ENCODE measurements around the gene SLC39A11.

SLC39A11 gene

DNA sequence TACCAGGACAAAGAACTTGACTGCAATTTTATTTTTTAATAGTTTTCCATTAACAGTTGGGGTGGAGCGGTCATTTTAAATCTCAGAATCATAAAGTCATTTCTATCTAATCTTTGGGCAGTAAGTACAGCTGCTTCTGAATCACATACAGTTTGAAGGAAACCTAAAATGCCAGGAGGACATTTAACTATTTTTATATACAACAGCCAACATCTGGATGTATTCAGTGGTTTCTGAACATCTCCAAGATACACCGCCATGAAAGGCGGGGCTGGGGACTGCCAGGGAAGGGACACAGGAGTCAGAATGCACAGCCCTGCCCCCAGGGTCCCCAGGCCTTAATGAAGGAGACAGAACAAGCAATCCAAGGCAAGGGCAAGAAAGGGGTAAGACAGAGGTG lies 392.3 kb downstream of the SLC39A11 start:
- Histone ChIP-seq H3K36me3 (ENCODE audit: control insufficient read depth in 4 of 4, insufficient read depth in 4 of 4, low read length in 3 of 4) (peaks cover 0 to 3% (median 0%) of the 10 kb centered on the region in 4 experiments), H3K4me1 (ENCODE audit: control extremely low read depth in 1 of 4, control insufficient read depth in 4 of 4, insufficient read depth in 4 of 4, low read length in 3 of 4) (peaks cover 0 to 4% (median 0%) of the 10 kb centered on the region in 4 experiments), H3K27ac (ENCODE audit: insufficient read depth in 1 of 2, low read depth in 1 of 2, low read length in 2 of 2, poor library complexity in 1 of 2, severe bottlenecking in 2 of 2) (no peak overlapping the region), H3K9me3 (ENCODE audit: control extremely low read depth in 1 of 5, control insufficient read depth in 4 of 5, insufficient read depth in 2 of 5, low read depth in 1 of 5, low read length in 4 of 5) (peaks cover 0 to 2% (median 0%) of the 10 kb centered on the region in 5 experiments), H3K4me3 (ENCODE audit: control insufficient read depth in 1 of 7, extremely low read depth in 1 of 7, insufficient read depth in 4 of 7, low read depth in 2 of 7, low read length in 6 of 7) (no peak overlapping the region), H3K27me3 (replicated peaks in 2 of 5; ENCODE audit: control insufficient read depth in 4 of 5, insufficient read depth in 5 of 5, low read length in 4 of 5) (no peaks in the 10 kb centered on the region)
- ChIA-PET POLR2A (no interaction called here), CTCF (interaction anchor here (0.6 kb wide), 1 partner anchor 19 kb away, joined by 3 read pairs; no protein-coding TSS in a partner anchor)
- DNase-seq, result no peak
- 100% methylated on average over 2 of the region's 3 CpGs for WGBS (ENCODE audit: insufficient coverage)

DNA sequence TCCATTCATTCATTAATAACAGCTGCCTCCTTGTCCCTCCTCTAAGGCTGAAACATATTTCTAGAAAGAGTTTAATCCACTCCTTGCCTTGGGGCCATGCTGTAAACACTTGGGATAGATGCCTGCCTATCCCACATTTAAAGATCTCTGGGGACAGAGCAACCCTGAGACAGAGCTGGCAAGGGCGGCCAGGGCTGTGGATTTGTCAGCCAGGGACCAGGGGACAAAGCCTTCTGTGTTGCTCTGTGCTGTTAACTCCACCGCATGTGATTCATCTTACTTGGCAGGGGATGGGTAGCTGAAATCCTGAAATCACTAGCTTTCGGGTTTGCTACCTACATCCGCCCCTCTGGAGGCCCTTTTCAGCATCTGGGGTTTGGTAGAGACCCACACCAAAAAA lies 392.9 kb downstream of the SLC39A11 start:
- WGBS (ENCODE audit: insufficient coverage), result 90% methylated on average over 3 of the region's 4 CpGs
- Histone ChIP-seq H3K4me3 (ENCODE audit: control insufficient read depth in 1 of 7, extremely low read depth in 1 of 7, insufficient read depth in 4 of 7, low read depth in 2 of 7, low read length in 6 of 7) (no peak overlapping the region), H3K9me3 (ENCODE audit: control extremely low read depth in 1 of 5, control insufficient read depth in 4 of 5, insufficient read depth in 2 of 5, low read depth in 1 of 5, low read length in 4 of 5) (peaks cover 0 to 2% (median 0%) of the 10 kb centered on the region in 5 experiments), H3K36me3 (ENCODE audit: control insufficient read depth in 4 of 4, insufficient read depth in 4 of 4, low read length in 3 of 4) (peaks cover 0 to 3% (median 0%) of the 10 kb centered on the region in 4 experiments), H3K27ac (ENCODE audit: insufficient read depth in 1 of 2, low read depth in 1 of 2, low read length in 2 of 2, poor library complexity in 1 of 2, severe bottlenecking in 2 of 2) (no peak overlapping the region), H3K4me1 (ENCODE audit: control extremely low read depth in 1 of 4, control insufficient read depth in 4 of 4, insufficient read depth in 4 of 4, low read length in 3 of 4) (peaks cover 0 to 4% (median 0%) of the 10 kb centered on the region in 4 experiments), H3K27me3 (replicated peaks in 2 of 5; ENCODE audit: control insufficient read depth in 4 of 5, insufficient read depth in 5 of 5, low read length in 4 of 5) (no peaks in the 10 kb centered on the region)
- ChIA-PET POLR2A (no interaction called here), CTCF (interaction anchor here (0.6 to 1.0 kb wide), 2 partner anchors 18 to 19 kb away, joined by 3 read pairs; no protein-coding TSS in a partner anchor)
- DNase-seq, result no peak

DNA sequence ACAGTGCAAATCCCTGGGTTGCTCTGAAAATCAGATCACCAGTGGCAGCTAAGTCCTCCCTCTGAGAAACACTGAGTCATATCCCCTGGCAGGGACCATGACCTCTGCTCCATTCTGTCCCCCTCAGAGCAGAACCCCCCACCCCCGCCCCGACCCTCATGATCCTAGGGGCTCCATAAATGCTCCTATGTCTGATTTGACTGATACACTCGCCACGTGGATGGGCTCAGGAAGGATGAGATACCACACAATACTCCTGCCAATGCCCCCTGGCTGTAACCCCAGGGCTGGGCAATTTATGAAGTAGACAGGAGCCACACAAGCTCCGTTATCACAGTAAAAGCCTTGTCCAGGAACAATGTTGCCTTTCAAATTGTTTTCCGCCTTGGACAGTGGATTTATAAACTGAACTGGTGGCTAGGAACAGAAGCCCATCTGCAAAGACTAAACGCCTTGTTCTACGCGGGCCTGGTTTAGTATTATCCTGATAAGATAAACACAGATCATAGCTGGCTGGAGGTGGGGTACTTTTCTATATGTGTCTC lies 394.8 kb downstream of the SLC39A11 start:
- peak in 1 of 3 donors; percentile 8 for DNase-seq
- ChIA-PET POLR2A (no interaction called here), CTCF (no interaction called here)
- H3K4me3 ChIP-seq (ENCODE audit: control insufficient read depth in 1 of 7, extremely low read depth in 1 of 7, insufficient read depth in 4 of 7, low read depth in 2 of 7, low read length in 6 of 7), result no peak overlapping the region
- H3K9me3 ChIP-seq (ENCODE audit: control extremely low read depth in 1 of 5, control insufficient read depth in 4 of 5, insufficient read depth in 2 of 5, low read depth in 1 of 5, low read length in 4 of 5), result peaks cover 0 to 2% (median 0%) of the 10 kb centered on the region in 5 experiments
- H3K36me3 ChIP-seq (ENCODE audit: control insufficient read depth in 4 of 4, insufficient read depth in 4 of 4, low read length in 3 of 4), result peaks cover 0 to 3% (median 0%) of the 10 kb centered on the region in 4 experiments
- no peak overlapping the region for H3K27ac ChIP-seq (ENCODE audit: insufficient read depth in 1 of 2, low read depth in 1 of 2, low read length in 2 of 2, poor library complexity in 1 of 2, severe bottlenecking in 2 of 2)
- 88% methylated on average over 3 of the region's 9 CpGs for WGBS (ENCODE audit: insufficient coverage)
- H3K27me3 ChIP-seq (replicated peaks in 2 of 5; ENCODE audit: control insufficient read depth in 4 of 5, insufficient read depth in 5 of 5, low read length in 4 of 5), result no peaks in the 10 kb centered on the region
- H3K4me1 ChIP-seq (ENCODE audit: control extremely low read depth in 1 of 4, control insufficient read depth in 4 of 4, insufficient read depth in 4 of 4, low read length in 3 of 4), result peaks cover 0 to 4% (median 0%) of the 10 kb centered on the region in 4 experiments

DNA sequence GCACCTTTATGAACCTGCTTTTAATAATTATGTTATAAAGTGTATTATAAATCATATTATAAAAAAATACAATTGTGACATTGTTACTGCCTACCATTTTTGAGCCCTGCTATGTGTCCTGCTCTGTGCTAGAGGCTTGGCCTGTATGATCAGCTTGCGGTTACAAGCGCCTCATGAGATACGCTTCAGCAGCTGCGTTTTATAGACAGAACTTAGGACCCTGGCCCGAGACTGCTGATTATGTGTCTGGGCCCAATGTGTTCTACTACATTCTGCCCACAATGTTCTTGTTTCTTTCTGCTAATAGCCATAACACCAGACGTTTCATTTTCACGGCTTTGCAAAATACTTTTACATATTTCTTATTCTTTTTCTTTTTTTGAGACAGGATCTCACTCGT lies 395.8 kb downstream of the SLC39A11 start:
- no peak for DNase-seq
- Histone ChIP-seq H3K27me3 (replicated peaks in 2 of 5; ENCODE audit: control insufficient read depth in 4 of 5, insufficient read depth in 5 of 5, low read length in 4 of 5) (no peaks in the 10 kb centered on the region), H3K4me3 (ENCODE audit: control insufficient read depth in 1 of 7, extremely low read depth in 1 of 7, insufficient read depth in 4 of 7, low read depth in 2 of 7, low read length in 6 of 7) (no peak overlapping the region), H3K36me3 (ENCODE audit: control insufficient read depth in 4 of 4, insufficient read depth in 4 of 4, low read length in 3 of 4) (peaks cover 0 to 3% (median 0%) of the 10 kb centered on the region in 4 experiments), H3K9me3 (ENCODE audit: control extremely low read depth in 1 of 5, control insufficient read depth in 4 of 5, insufficient read depth in 2 of 5, low read depth in 1 of 5, low read length in 4 of 5) (peaks cover 0 to 2% (median 0%) of the 10 kb centered on the region in 5 experiments), H3K4me1 (ENCODE audit: control extremely low read depth in 1 of 4, control insufficient read depth in 4 of 4, insufficient read depth in 4 of 4, low read length in 3 of 4) (peaks cover 0 to 4% (median 0%) of the 10 kb centered on the region in 4 experiments), H3K27ac (ENCODE audit: insufficient read depth in 1 of 2, low read depth in 1 of 2, low read length in 2 of 2, poor library complexity in 1 of 2, severe bottlenecking in 2 of 2) (no peak overlapping the region)
- ChIA-PET POLR2A (no interaction called here), CTCF (no interaction called here)
- WGBS (ENCODE audit: insufficient coverage), result 97% methylated on average over 7 of the region's 8 CpGs

DNA sequence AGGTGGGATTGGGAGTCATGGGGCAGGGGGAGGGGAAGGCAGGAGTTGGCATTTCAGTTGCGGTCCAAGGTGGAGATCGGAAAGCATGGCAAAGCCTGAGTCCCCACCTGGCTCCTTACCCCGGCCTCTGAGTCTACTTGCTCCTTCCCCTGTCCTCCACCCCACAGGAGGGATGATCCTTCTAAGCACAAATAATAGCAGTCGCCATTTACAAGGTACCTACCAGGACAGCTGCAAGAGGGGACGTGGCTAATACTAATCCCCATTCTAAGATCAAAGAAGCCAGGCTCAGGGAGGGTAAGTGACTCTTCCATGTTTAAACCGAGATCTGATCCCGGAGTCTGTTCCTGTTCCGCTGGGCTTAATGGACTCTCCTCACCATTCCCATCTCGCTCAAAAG lies 396.3 kb downstream of the SLC39A11 start:
- Histone ChIP-seq H3K36me3 (ENCODE audit: control insufficient read depth in 4 of 4, insufficient read depth in 4 of 4, low read length in 3 of 4) (peaks cover 0 to 3% (median 0%) of the 10 kb centered on the region in 4 experiments), H3K9me3 (ENCODE audit: control extremely low read depth in 1 of 5, control insufficient read depth in 4 of 5, insufficient read depth in 2 of 5, low read depth in 1 of 5, low read length in 4 of 5) (peaks cover 0 to 2% (median 0%) of the 10 kb centered on the region in 5 experiments), H3K27me3 (replicated peaks in 2 of 5; ENCODE audit: control insufficient read depth in 4 of 5, insufficient read depth in 5 of 5, low read length in 4 of 5) (no peaks in the 10 kb centered on the region), H3K27ac (ENCODE audit: insufficient read depth in 1 of 2, low read depth in 1 of 2, low read length in 2 of 2, poor library complexity in 1 of 2, severe bottlenecking in 2 of 2) (no peak overlapping the region), H3K4me3 (ENCODE audit: control insufficient read depth in 1 of 7, extremely low read depth in 1 of 7, insufficient read depth in 4 of 7, low read depth in 2 of 7, low read length in 6 of 7) (no peak overlapping the region), H3K4me1 (ENCODE audit: control extremely low read depth in 1 of 4, control insufficient read depth in 4 of 4, insufficient read depth in 4 of 4, low read length in 3 of 4) (peaks cover 0 to 4% (median 0%) of the 10 kb centered on the region in 4 experiments)
- WGBS (ENCODE audit: insufficient coverage), result 94% methylated on average over 7 of the region's 9 CpGs
- DNase-seq, result no peak
- ChIA-PET CTCF (interaction anchor here (1.0 kb wide), 1 partner anchor 9 kb away, joined by 3 read pairs; no protein-coding TSS in a partner anchor), POLR2A (no interaction called here)

DNA sequence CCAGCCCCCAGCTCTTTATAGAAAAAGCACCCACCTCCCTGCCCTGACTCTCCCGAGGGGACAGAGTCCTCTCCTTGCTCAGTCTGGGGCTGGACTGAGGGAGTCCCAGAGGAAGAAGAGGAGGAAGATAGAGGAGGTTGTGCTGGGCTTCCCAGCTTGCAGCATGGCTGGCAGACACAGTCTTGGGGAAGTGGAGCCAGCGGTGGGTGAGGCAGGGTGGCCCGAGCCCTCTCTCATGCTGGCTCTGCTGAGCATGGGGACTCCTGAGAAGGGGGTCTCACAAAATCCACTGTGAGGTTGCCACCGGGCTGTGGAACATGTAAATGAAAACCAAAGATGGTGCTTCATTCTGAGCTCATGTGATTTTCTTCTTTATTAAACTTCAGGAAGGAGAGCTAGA lies 398.5 kb downstream of the SLC39A11 start:
- POLR2A ChIA-PET, result no interaction called here
- 95% methylated on average over 2 of the region's 4 CpGs for WGBS (ENCODE audit: insufficient coverage)
- Histone ChIP-seq H3K36me3 (ENCODE audit: control insufficient read depth in 4 of 4, insufficient read depth in 4 of 4, low read length in 3 of 4) (peaks cover 0 to 4% (median 1%) of the 10 kb centered on the region in 4 experiments), H3K4me3 (ENCODE audit: control insufficient read depth in 1 of 7, extremely low read depth in 1 of 7, insufficient read depth in 4 of 7, low read depth in 2 of 7, low read length in 6 of 7) (no peak overlapping the region), H3K27me3 (replicated peaks in 2 of 5; ENCODE audit: control insufficient read depth in 4 of 5, insufficient read depth in 5 of 5, low read length in 4 of 5) (no peaks in the 10 kb centered on the region), H3K4me1 (ENCODE audit: control extremely low read depth in 1 of 4, control insufficient read depth in 4 of 4, insufficient read depth in 4 of 4, low read length in 3 of 4) (peaks cover 0 to 4% (median 0%) of the 10 kb centered on the region in 4 experiments), H3K9me3 (ENCODE audit: control extremely low read depth in 1 of 5, control insufficient read depth in 4 of 5, insufficient read depth in 2 of 5, low read depth in 1 of 5, low read length in 4 of 5) (no peaks in the 10 kb centered on the region), H3K27ac (ENCODE audit: insufficient read depth in 1 of 2, low read depth in 1 of 2, low read length in 2 of 2, poor library complexity in 1 of 2, severe bottlenecking in 2 of 2) (no peak overlapping the region)
- no peak for DNase-seq
- CTCF ChIA-PET, result interaction anchor here (1.2 kb wide), 1 partner anchor 25 kb away, joined by 3 read pairs; no protein-coding TSS in a partner anchor

DNA sequence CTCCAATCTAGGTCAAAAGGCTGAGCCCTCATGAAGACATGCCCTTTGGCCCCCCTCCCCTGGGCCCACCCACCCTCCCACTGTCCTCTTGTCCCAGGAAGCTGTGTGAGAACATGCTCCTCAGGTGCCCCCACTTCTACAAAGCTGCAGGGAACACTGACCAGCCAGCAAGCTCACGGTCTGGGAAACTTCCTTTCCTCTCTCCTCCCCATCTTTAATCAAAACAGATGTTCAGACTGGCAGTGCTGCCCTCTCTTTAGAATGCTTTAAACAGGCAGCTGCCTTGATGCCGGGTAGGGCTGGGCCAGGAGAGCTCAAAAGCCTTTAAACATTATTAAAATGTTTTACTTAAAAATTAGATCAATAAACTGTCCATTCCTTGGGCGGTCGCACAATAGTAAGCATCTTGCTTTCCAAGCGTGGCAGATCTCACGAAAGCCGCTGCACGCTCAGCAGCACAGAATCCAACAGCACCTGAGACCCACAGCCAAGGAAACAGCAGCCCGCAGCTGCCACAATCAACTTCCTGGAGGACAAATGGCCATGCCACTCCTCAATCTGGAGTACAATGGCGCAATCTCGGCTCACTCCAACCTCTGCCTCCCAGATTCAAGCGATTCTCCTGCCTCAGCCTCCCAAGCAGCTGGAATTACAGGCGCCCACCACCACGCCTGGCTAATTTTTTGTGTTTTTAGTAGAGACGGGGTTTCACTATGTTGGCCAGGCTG lies 399.2 kb downstream of the SLC39A11 start:
- POLR2A ChIA-PET, result no interaction called here
- DNase-seq, result no peak
- H3K27ac ChIP-seq (ENCODE audit: insufficient read depth in 1 of 2, low read depth in 1 of 2, low read length in 2 of 2, poor library complexity in 1 of 2, severe bottlenecking in 2 of 2), result no peak overlapping the region
- H3K27me3 ChIP-seq (replicated peaks in 2 of 5; ENCODE audit: control insufficient read depth in 4 of 5, insufficient read depth in 5 of 5, low read length in 4 of 5), result no peaks in the 10 kb centered on the region
- CTCF ChIA-PET, result interaction anchor here (1.2 kb wide), 1 partner anchor 26 kb away, joined by 3 read pairs; no protein-coding TSS in a partner anchor
- WGBS (ENCODE audit: insufficient coverage), result 97% methylated on average over 12 of the region's 15 CpGs
- peaks cover 0 to 4% (median 1%) of the 10 kb centered on the region in 4 experiments for H3K36me3 ChIP-seq (ENCODE audit: control insufficient read depth in 4 of 4, insufficient read depth in 4 of 4, low read length in 3 of 4)
- peaks cover 0 to 6% (median 0%) of the 10 kb centered on the region in 4 experiments for H3K4me1 ChIP-seq (ENCODE audit: control extremely low read depth in 1 of 4, control insufficient read depth in 4 of 4, insufficient read depth in 4 of 4, low read length in 3 of 4)
- no peaks in the 10 kb centered on the region for H3K9me3 ChIP-seq (ENCODE audit: control extremely low read depth in 1 of 5, control insufficient read depth in 4 of 5, insufficient read depth in 2 of 5, low read depth in 1 of 5, low read length in 4 of 5)
- H3K4me3 ChIP-seq (ENCODE audit: control insufficient read depth in 1 of 7, extremely low read depth in 1 of 7, insufficient read depth in 4 of 7, low read depth in 2 of 7, low read length in 6 of 7), result no peak overlapping the region
